Measurements from ENCODE around the gene SH2D1B.

The SH2D1B gene

DNA sequence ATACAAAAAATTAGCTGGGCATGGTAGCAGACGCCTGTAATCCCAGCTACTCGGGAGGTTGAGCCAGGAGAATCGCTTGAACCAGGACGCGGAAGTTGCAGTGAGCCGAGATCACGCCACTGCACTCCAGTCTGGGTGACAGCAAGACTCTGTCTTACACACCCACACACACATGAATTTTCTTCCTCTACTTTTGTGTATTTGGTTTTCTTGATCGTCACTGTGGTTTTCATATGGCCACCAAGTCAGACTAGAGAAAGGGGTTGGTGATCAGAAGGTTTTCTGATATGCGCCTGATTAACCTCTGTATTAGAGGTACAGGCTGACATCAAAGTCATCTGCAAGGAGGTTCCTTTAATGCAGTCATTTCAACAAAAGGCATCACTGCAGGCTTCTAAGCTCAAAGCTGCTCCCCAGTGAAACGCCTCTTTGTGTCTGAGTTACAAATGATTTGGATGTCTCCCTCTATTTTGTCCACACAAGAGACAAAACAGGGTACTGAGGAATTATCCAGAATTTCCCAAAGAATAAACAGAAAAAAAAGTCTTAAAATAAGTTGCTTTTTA, 11.1 kb downstream of the SH2D1B start:
- DNase-seq (ENCODE audit: extremely low read depth in 1 of 2, low read depth in 1 of 2) = no peak

DNA sequence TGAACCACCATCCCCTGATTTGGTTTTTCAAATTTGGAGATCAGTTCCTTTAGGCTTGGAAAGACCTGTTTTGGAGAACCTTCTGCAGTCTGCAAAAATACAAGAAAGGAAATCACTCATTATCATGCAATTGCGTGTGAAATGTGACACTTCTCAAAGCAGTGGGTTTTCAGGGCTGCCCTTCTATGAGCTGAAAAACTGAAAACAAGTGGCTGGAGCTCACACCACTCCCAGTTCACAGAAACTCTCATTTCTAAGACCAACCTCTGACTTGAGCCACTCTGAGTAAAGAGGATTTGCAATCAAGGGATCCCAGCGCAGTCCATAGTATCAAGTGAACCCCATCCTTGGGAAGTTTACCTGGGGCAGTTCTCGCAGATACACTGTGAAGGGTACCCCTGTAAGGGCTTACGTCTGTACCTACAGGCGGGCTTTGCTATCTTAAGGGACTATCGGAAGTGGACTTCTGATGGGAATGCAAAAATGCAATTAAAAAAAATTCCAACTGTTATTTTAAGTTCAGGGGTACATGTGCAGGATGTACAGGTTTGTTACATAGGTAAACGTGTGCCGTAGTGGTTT, 12.8 kb downstream of the SH2D1B start:
- DNase-seq (ENCODE audit: extremely low read depth in 1 of 2, low read depth in 1 of 2) = no peak

DNA sequence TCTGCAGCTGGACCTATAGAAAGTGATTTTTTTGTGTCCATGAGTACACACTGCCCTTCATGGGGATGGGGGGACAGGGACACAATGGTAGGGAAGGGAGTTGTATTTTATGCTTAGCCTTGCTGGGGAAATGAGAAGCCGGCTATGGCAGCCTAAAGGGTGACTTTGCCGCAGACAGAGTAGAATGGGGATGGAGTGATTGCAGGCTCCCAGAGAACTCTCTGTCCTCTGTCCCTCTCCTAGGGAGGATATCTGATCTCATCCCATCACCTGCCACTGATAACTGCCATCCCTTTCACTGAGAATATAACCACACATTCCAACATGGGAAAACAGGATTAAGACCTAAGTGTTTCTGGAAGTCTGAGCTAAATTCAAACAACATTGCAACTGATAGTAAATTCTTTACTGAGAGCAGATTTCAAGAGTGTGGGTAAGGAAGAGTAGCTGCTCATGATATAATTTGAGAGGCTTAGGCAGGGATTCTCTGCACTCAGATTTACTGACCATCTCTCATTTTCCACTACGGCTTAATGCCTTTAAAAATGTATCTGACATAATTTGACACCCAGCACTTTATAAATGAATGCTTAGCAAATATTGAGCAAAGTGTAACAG, 13.9 kb downstream of the SH2D1B start:
- no peak for DNase-seq (ENCODE audit: extremely low read depth in 1 of 2, low read depth in 1 of 2)

DNA sequence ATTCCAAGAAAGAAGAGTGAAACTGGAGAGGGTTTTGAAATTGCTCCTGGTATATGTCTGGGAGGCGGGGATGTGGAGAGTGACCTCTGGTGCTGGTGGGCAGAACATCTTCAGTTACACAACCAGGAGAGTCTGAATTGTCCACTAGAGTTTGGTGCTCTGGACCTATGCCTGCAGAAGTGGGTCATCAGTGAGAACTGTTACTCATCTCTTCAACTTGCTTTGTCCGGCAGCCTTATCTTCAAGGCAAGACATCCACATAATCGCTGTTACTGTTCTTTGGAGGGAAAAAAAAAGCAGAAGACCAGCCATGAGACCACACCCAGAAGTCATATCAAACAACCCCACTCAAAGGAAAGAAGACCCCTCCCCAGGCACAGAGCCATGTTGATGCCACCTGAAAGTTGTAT, 14.9 kb downstream of the SH2D1B start:
- no peak for DNase-seq (ENCODE audit: extremely low read depth in 1 of 2, low read depth in 1 of 2)

DNA sequence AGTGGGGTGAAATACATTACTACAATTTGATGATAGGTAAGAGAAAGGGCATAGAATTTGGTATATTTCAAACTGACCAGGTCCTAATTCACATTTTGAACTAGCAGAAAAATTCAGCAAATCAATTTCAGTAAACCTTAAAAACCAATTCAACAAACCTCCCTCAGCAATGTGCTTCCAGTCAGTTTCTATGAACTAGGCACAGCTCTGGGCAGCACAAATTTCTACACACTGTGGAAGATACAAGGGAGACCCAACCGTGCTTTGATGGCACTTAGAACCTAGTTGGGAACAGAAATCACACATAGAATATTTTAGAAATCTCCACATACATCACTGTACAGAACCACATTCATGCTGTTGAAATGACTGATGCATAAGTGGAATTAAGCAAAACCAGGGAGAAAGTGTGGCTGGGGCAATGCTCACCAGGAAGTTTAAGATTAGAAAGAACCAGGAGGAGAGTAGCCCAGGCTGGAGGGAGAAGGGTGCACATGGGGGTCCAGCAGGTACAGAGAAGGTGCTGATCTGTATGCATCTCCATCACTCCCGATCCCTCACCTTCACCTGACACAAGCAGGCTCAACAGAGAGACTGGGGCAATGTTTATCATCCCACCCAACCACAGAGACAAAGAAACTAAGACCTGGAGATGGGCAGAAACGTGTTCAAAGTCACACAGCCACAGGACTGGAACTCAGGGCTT, 15.6 kb downstream of the SH2D1B start:
- DNase-seq (ENCODE audit: extremely low read depth in 1 of 2, low read depth in 1 of 2) = no peak

DNA sequence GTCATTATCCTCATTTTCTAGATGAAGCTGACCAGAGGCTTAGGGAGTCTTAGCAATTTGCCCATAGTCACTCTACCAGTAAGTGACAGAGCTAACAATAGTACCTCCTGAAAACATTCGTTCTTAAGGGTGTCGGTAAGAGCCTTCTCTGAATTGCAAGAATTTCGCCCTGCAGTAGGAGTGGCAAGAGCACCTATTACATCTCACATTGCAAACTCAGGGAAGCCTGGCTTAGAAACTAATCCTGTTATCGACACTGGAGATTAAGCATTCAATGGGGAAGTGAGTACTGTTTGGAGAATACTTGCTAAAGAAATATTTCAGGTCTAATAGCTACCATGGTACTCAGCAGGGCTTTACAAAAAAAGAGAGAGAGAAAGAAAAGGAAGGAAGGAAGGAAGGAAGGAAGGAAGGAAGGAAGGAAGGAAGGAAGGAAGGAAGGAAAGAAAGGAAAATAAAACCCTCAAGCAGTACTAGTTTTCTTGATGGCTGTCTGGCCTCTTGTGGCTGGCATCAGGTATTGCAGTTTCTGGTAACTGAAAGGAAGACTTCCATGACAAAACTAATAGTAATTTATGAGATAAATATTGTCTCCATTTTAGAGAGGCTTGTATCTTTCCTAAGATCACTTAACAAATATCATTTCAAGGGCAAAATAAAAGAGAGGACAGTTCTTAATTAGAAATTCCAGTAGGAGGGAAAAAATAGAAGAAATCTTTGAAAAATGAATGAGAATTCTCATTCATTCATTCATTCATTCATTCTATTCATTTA, 20.0 kb downstream of the SH2D1B start:
- no peak for DNase-seq (ENCODE audit: extremely low read depth in 1 of 2, low read depth in 1 of 2)

DNA sequence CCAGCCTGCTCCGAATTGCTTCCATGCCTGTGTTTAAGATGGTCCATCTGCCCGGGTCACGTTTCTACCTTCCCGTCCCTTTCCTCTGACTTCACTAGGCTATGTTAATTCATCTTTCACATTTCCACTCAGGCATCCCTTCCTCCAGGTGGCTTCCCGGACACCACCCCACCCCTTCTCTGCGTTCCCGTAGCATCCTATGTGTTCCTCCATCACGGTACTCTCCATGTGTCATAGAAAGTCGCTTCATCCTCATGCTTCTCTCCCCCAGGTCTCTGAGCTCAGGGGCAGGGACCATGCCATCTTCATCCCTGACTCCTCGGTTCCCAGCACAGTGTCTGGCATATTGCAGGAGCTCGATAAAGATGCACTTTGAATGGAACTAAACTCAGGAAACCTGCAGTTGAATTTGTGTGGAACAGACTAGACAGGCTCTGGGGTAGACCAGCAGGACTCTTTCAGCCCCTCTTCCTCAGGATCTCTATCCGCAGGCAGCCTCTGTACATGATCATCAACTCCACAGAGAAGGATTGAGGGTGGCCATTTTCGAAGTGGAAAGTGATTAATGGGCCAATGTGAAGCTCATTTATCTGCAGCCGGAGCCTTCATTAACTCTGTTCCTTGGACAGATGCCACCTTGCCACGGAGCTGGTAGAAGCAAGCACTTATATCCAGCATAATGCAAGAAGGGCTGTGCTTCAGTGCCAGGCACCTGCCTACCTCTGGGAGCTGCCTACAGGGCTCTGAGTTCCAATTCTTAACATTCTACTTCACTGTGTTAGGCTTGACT, 21.3 kb downstream of the SH2D1B start:
- DNase-seq (ENCODE audit: extremely low read depth in 1 of 2, low read depth in 1 of 2) = no peak

DNA sequence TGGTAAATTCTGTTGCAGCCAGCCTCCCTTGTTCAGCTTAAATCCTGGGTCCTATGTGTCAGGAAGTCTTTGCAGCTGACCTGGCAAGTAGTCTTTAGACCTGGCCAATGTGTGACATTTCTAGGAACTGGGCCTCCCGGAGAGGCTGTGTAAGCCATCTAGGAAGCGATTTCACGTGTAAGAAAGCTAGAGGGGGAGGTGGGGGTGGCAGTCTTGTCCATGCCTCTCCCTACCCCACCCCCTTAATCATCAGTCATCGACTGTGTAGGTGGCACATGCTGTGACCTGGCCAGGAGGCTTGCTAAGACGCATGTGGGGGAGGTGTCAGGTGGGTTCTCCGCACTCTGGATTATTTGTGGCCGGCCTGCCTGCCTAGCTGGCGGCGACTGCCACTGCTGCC, 22.0 kb downstream of the SH2D1B start:
- no peak for DNase-seq (ENCODE audit: extremely low read depth in 1 of 2, low read depth in 1 of 2)

DNA sequence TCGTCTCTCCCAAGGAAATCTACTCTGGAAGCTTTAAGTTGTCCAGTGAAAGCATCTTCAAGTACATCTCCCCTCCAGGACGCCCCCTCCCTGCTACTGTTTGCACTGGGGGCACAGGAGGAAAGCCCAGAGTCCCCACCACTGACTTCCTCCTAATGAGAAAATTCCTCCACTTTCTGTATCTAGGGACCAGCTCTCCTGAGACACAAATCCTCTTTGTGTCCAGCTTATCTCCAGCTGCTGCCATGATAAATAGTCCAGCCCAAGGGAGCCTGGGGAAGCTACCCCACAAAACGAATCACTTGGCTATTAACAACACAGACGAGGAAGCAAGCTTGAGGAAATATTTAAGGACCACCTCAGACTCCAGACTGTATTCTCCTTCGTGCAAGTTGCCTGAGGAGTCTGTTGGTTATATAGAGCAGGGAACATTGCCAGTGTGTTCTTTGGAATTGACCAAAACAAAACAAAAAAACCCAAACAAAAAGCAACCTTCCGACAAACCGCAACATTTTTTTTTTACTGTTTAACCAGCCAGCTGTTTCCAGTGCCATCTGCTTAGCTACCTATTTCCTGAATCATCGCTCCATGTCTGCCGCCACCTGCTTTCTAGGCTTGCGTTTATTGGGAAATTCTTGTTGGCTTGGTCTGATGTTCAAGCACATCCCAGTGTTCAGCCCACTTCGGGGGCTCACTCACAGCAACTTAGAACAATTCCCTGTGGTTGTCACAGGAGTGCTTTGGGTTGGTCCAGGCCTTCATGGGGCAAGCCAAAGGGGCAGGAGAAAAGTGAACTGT, 22.7 kb downstream of the SH2D1B start:
- no peak for DNase-seq (ENCODE audit: extremely low read depth in 1 of 2, low read depth in 1 of 2)

DNA sequence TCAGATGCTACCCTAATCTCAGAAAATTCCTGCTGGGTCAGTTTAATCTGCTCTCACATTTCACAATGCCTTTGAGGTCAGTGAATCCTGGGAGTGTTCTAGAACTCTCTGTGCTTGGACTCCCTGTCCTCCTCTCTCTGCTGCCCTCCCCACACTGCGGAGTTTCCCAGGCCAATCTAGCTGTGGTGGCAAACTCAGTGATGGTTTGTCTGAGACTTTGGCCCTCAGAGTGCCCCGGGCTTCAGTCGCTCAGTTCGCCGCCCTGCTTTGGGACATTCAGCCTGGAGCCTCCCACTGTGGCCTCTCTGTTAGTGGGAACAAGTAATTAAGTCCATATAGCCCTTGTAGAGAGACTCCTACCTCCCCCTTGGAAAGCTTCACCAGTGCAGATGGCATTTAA, 23.3 kb downstream of the SH2D1B start:
- DNase-seq (ENCODE audit: extremely low read depth in 1 of 2, low read depth in 1 of 2) = no peak

DNA sequence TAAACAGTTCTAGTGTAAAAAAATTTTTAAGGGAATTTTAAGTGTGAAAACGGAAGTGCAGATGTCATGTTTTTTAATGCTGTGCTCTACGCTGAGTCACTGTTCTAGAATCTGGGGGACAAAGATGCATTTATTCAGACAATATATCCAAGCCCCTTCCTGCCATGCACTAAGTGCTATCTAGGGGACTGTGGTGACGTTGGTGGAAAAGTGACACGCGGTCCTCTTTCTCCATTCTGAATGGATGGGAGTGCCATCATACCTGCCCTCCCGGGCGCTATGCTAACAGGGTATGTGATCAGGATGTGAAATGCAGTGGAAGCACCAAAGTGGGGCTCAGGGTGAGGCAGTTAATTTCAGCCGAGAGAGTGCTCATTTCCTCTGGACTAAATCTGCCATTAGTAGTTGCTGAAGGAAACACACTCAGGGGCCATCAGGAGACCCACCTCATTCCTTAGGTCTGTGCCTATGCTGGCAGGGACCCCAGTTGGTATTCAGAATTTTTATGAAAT, 23.8 kb downstream of the SH2D1B start:
- DNase-seq (ENCODE audit: extremely low read depth in 1 of 2, low read depth in 1 of 2) = no peak

DNA sequence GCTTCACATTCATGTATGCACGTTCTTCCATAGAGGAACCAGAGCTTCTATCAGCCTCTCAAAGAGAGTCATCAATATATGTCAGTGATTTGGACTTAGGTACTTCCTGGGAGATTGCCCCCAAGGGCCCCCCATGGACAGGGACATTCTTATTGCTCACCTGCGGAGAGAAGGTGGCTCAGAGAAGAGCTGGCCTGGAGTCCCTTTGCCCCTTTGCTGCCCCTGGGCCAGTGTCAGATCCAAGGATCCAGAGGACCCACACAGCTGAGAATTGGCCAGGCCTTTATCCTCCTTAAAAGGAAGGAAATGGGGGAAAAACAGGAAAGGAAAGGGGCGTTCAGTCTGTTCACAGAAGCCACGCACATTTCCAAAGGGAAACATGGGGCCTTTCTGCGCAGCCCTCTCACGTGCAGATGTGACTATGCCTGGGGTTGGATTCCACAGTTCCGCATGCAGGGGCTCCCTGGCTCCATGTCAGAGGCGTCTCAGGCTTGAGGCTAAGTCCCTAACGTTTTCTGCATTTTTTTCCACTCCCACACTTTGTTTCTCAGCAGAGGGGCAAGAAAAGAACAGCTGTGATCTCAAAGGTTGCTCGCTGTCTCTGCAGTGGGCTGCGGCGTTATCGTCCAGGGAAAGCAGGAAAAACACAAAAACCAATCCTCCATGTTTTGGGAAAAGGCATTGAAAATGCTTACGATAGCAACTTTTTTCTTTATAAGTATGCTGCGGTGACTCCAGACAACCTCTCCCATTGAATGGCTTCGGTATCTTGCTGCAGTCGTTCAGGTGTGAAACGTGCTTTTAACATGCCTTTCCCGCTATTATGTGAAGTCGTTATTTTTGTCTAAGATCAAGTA, 24.5 kb downstream of the SH2D1B start:
- DNase-seq (ENCODE audit: extremely low read depth in 1 of 2, low read depth in 1 of 2) = no peak

DNA sequence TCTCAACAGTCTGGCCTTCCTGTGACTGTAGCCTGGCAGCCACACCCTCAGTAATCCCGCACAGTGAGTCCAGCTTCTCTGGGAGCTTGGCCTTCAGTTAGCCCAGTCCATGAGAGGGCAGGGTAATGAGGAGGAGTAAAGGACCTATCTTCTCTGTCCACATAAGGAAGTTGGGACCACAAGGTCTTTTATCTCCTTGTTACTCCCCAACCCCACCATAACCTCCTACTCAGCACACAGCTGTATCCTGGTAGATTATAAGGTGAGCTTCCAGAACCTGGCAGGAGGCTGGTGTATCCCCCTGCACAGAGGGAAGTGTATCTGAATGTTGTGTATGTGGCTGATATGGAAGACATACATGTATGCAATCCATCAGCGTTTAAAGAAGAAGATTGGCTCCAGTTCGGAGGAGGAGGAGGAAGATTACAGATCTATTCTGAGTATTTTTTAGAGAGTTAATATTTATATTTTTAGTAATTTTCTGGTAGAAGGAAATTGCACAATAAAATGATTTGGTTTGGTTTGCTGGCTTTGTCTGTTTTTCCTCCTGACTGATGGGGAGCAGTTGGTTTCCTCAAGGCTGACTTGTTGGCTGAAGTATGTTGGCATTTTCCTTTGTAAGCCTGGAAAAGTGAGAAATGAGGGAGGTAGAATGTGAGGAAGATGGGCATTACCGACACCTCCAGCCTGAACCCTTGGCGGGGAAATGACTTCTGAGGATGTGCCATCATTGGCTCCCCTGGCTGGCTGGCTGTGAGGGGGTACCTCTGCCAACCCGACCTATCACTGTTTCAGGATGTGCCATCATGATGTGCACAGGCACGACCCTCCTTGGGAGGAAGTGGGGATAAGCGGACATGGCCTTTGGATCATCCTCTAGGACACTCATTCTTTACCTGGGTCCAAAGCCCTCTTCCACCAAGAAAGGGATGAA, 25.4 kb downstream of the SH2D1B start:
- no peak for DNase-seq (ENCODE audit: extremely low read depth in 1 of 2, low read depth in 1 of 2)

DNA sequence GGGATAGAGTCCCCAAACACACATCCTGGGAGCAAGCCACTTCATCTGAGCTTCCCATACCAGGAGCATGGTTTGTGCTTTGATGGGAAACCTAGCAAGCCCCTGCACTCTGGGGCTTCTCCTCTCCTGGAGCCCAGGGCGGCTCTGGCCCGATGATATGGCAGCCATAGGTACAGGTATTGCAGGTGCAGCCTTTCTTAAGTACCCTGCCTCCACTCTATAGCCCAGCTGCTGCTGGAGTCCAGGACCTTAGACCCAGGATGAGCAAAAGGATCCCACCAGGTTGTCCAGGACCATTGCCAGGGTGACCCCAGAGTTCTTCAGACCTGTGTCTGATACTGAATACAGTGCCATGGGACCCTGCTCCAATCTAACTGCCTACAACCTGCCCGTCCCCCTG, 26.2 kb downstream of the SH2D1B start:
- DNase-seq (ENCODE audit: extremely low read depth in 1 of 2, low read depth in 1 of 2) = no peak

DNA sequence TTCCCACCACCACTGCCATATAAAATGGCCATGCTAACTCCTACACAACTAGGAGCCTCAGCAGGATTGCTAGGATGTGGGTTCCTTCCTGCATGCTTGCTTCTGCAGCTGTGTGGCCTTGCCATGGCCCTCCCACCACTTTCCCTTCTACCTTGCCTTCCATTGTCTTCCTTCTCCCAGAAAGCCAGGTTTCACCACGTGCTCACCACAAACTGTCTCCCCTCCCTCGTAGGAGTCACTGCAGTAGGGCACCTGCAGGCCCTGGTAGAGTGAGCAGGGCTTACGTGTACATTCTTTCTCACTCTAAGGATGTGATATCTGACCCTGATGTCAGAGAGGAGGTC, 26.7 kb downstream of the SH2D1B start:
- DNase-seq (ENCODE audit: extremely low read depth in 1 of 2, low read depth in 1 of 2) = no peak

DNA sequence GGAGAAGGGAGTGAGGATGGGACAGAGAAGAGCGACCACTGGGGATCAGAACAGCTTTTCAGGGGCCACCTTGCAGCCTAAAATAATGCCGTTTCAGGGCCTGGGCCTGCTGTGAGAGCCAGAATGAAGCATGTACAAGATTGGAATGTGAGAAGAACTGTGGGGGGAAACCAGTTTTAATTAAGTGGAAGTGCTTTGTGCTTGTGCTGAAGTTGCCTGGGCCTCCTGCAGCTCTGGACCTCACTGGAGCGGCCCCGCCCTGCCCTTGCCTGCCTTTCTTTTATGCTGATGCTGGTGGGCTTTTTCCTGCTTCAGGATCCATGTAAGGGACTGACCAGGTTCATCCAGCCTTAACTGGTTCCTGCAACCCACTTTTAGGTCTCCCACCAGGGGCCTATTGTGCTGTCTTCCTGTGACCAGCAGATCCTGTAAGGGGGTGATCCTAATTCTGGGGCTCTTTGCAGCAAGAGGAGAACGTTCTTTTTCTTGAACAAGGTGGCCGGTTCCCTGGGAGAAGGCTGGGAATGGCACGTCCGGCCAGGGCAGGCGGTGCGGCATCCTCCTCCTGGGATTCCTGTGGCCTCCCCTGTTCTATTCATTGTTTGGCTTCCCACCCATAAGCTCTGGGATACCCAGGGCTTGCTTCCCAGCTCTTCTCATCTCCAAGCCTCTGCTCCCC, 27.2 kb downstream of the SH2D1B start:
- no peak for DNase-seq (ENCODE audit: extremely low read depth in 1 of 2, low read depth in 1 of 2)

DNA sequence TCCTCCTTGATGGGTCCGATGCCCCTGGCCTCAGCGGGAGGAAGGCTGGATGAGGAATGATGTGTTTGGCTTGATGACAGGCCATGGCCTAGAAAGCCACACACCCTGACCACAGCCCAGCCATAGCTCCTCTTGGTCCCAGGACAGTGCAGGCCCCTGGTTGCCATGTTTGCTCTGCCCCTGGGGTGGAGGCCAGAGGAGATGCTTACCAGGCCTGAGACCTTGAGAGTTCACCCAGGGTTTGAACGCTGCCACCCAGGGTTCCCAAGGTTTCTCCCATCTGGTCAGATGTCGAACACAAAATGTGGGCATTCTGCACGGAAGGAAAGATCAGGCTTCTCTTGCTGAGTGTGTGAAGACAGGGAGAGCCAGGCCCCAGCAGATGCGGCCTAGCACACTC, 27.8 kb downstream of the SH2D1B start:
- DNase-seq (ENCODE audit: extremely low read depth in 1 of 2, low read depth in 1 of 2) = no peak

All from activated CD8-positive, alpha-beta memory T cell treated with anti-CD3 and anti-CD28 coated beads for 1 hour (primary cell).